Measurements from ENCODE around the gene AGBL3. TPM values are rescaled to one million over a fixed set of nuclear protein-coding genes. Genes with fewer than 3 reads are reported as not detected.

AGBL3 gene
- total and polyA plus RNA-seq, 2 of the 8 experiments (the other 6 are each of a cell fraction or from before 2014, with no cell fraction given), result 1.1 to 1.9 TPM

DNA sequence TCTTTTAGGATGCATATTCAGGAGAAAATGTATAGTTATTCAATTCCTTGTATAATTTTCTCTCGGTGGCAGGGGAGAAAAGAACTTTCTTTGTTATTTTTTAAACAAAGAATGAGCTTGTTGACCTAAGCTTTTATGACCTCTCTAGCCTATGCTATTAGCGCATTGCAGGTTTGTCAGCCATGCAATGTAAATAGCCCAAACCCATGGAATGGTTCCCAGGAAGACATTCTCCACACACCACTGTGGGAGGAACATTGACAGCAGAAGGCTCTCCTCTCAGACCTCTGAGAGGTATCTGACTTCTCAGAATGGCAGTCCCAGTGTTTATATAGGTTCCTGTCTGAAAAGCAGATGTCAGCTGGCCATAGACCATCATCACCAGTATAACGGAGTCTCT lies 19.6 kb upstream of the AGBL3 start (continued):
- TF ChIP-seq JUND (IDR thresholded peaks at IDR 0.05; ENCODE audit: low read length), result no peak
- no peak for TF ChIP-seq TEAD4 (IDR thresholded peaks at IDR 0.05; ENCODE audit: low read depth, low read length)
- no peak for TF ChIP-seq POU5F1 (IDR thresholded peaks at IDR 0.05; ENCODE audit: low read depth, low read length)
- no peak for TF ChIP-seq FOSL1 (IDR thresholded peaks at IDR 0.05; ENCODE audit: insufficient read depth, low read depth, low read length)
- no peak for TF ChIP-seq E2F6 (IDR thresholded peaks at IDR 0.05)

Measured in H1 (cell line).